ENCODE results near the gene HYAL3. TPM values are rescaled to one million over a fixed set of nuclear protein-coding genes. Genes with fewer than 3 reads are reported as not detected.
A peak's percentile ranks its signal among the peaks of the same experiment; 100 is the strongest.

The HYAL3 gene
- total and polyA plus RNA-seq, 10 of the 15 experiments (the other 5 are each of a cell fraction or from before 2014, with no cell fraction given), result 0.37 to 4.2 (median 2.8) TPM

DNA sequence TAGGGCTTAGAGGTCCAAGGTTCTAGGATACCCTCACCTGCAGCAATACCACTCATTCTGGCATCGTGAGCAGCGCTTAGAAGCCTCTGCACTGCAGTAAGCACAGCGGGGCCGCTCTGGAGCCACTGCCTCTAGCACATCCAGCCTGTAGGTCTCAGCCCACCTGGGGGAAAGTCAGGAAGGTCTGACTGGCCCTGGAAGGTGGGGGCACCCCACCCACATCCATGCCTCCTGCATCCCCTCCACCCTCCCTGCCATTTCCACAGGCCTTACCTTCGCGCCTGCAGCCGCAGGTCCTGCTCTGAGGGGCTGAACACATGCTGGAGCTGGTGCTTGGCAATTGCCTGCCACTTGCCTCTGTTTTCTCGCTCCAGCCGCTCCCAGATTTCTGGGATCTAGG, 42.3 kb upstream of the HYAL3 start:
- TF ChIP-seq, protein P1, sequence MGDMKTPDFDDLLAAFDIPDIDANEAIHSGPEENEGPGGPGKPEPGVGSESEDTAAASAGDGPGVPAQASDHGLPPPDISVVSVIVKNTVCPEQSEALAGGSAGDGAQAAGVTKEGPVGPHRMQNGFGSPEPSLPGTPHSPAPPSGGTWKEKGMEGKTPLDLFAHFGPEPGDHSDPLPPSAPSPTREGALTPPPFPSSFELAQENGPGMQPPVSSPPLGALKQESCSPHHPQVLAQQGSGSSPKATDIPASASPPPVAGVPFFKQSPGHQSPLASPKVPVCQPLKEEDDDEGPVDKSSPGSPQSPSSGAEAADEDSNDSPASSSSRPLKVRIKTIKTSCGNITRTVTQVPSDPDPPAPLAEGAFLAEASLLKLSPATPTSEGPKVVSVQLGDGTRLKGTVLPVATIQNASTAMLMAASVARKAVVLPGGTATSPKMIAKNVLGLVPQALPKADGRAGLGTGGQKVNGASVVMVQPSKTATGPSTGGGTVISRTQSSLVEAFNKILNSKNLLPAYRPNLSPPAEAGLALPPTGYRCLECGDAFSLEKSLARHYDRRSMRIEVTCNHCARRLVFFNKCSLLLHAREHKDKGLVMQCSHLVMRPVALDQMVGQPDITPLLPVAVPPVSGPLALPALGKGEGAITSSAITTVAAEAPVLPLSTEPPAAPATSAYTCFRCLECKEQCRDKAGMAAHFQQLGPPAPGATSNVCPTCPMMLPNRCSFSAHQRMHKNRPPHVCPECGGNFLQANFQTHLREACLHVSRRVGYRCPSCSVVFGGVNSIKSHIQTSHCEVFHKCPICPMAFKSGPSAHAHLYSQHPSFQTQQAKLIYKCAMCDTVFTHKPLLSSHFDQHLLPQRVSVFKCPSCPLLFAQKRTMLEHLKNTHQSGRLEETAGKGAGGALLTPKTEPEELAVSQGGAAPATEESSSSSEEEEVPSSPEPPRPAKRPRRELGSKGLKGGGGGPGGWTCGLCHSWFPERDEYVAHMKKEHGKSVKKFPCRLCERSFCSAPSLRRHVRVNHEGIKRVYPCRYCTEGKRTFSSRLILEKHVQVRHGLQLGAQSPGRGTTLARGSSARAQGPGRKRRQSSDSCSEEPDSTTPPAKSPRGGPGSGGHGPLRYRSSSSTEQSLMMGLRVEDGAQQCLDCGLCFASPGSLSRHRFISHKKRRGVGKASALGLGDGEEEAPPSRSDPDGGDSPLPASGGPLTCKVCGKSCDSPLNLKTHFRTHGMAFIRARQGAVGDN (IDR thresholded peaks at IDR 0.05), result no peak
- no peak for TF ChIP-seq SPI1 (IDR thresholded peaks at IDR 0.05; ENCODE audit: borderline replicate concordance, insufficient read depth, low read depth, low read length)
- TF ChIP-seq, protein P2, sequence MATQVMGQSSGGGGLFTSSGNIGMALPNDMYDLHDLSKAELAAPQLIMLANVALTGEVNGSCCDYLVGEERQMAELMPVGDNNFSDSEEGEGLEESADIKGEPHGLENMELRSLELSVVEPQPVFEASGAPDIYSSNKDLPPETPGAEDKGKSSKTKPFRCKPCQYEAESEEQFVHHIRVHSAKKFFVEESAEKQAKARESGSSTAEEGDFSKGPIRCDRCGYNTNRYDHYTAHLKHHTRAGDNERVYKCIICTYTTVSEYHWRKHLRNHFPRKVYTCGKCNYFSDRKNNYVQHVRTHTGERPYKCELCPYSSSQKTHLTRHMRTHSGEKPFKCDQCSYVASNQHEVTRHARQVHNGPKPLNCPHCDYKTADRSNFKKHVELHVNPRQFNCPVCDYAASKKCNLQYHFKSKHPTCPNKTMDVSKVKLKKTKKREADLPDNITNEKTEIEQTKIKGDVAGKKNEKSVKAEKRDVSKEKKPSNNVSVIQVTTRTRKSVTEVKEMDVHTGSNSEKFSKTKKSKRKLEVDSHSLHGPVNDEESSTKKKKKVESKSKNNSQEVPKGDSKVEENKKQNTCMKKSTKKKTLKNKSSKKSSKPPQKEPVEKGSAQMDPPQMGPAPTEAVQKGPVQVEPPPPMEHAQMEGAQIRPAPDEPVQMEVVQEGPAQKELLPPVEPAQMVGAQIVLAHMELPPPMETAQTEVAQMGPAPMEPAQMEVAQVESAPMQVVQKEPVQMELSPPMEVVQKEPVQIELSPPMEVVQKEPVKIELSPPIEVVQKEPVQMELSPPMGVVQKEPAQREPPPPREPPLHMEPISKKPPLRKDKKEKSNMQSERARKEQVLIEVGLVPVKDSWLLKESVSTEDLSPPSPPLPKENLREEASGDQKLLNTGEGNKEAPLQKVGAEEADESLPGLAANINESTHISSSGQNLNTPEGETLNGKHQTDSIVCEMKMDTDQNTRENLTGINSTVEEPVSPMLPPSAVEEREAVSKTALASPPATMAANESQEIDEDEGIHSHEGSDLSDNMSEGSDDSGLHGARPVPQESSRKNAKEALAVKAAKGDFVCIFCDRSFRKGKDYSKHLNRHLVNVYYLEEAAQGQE (IDR thresholded peaks at IDR 0.05; ENCODE audit: low read depth, low read length), result no peak
- TF ChIP-seq, protein P3, sequence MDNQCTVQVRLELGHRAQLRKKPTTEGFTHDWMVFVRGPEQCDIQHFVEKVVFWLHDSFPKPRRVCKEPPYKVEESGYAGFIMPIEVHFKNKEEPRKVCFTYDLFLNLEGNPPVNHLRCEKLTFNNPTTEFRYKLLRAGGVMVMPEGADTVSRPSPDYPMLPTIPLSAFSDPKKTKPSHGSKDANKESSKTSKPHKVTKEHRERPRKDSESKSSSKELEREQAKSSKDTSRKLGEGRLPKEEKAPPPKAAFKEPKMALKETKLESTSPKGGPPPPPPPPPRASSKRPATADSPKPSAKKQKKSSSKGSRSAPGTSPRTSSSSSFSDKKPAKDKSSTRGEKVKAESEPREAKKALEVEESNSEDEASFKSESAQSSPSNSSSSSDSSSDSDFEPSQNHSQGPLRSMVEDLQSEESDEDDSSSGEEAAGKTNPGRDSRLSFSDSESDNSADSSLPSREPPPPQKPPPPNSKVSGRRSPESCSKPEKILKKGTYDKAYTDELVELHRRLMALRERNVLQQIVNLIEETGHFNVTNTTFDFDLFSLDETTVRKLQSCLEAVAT (IDR thresholded peaks at IDR 0.05), result no peak
- ChIA-PET RAD21 (ENCODE audit: unreplicated experiment) (no interaction called here), CTCF (interaction anchor here (6.4 to 10.5 kb wide), 2 partner anchors 7 to 19 kb away, joined by 59 to 72 read pairs; partner anchors contain the start of genes CYB561D2, HYAL2 and NPRL2), SMC1A (ENCODE audit: uncharacterized antibody, unreplicated experiment) (no interaction called here), POLR2A (interaction anchor here (0.6 to 7.0 kb wide), 5 partner anchors 8 to 1860 kb away, joined by 3 to 84 read pairs (median 4); partner anchors contain the start of genes CYB561D2, HYAL2 and NPRL2)
- FAIRE-seq (no peak), ATAC-seq (no peak), DNase-seq (ENCODE audit: low read depth, low spot score) (no peak)
- Histone ChIP-seq H3K79me2 (ENCODE audit: control insufficient read depth, insufficient read depth, low read length) (peaks cover 39% of the 10 kb centered on the region), H3K4me3 (peak overlapping the region; percentile 96), H3K27ac (ENCODE audit: control insufficient read depth, insufficient read depth) (no peak overlapping the region; the same call in 1 of the 2 replicates), H3K9ac (ENCODE audit: control insufficient read depth, insufficient read depth, low read length) (peak overlapping the region; percentile 86; the same call in 1 of the 2 replicates), H3K4me1 (ENCODE audit: control insufficient read depth, insufficient read depth, low read length) (peaks cover 8% of the 10 kb centered on the region; the same call in 1 of the 2 replicates), H3K36me3 (ENCODE audit: control insufficient read depth in 2 of 2, insufficient read depth in 2 of 2, low read length in 1 of 2) (no peaks in the 10 kb centered on the region), H3K9me3 (replicated peaks; ENCODE audit: control insufficient read depth, insufficient read depth, low read length) (no peaks in the 10 kb centered on the region), H2AFZ (ENCODE audit: control insufficient read depth, low read depth, low read length) (no peak overlapping the region), H4K20me1 (ENCODE audit: control insufficient read depth, insufficient read depth) (no peaks in the 10 kb centered on the region), H3K27me3 (replicated peaks in 1 of 2; ENCODE audit: control insufficient read depth in 2 of 2, insufficient read depth in 2 of 2, low read length in 1 of 2) (no peaks in the 10 kb centered on the region), H3K4me2 (ENCODE audit: control insufficient read depth, insufficient read depth) (peak overlapping the region; percentile 75)
- WGBS (ENCODE audit: insufficient coverage, insufficient replicate concordance, low lambda C conversion rate, missing lambda C conversion rate), result 99% methylated on average over 9 of the region's 9 CpGs
- BruUV-seq (replicated peaks), result no TSS peak
- intact Hi-C loops (cut with micrococcal nuclease; ENCODE audit: unreplicated experiment) (no loop called here), in situ Hi-C loops (cut with MboI) (no loop called here)

Measured in GM12878 (cell line).